Thyroid gland (tissue), 4 donors: ENCODE results near the gene NISCH. TPM values are rescaled to one million over a fixed set of nuclear protein-coding genes. Genes with fewer than 3 reads are reported as not detected.

Source experiments
- DNase-seq, 2 donors: peaks; one replicate each; pipeline ENCODE4 v3.0.0-alpha.2; 2019
- H3K27ac ChIP-seq, 3 donors: fragments of 200-600 bp; sonication (generic); 1 replicate in 2 of 3; 2 replicates in 1 of 3; pipeline ENCODE4 v1.5.1; 2016 to 2019; ENCODE audit warnings: mild to moderate bottlenecking in 1 of 3, moderate library complexity in 1 of 3
- H3K27me3 ChIP-seq: fragments of 200-600 bp; sonication (generic); one replicate; pipeline ENCODE4 v1.5.1; 2019
- H3K36me3 ChIP-seq, 2 donors: fragments of 200-600 bp; sonication (generic); one replicate each; pipeline ENCODE4 v1.5.1; 2016 to 2019
- H3K4me1 ChIP-seq, 2 donors: fragments of 200-600 bp; sonication (generic); one replicate each; pipeline ENCODE4 v1.5.1; 2017 to 2019
- H3K4me3 ChIP-seq, 3 donors: fragments of 200-600 bp; sonication (generic); replicated peaks in 1 of 3; 1 replicate in 2 of 3; 2 replicates in 1 of 3; pipeline ENCODE4 v1.5.1; 2016; ENCODE audit warnings: mild to moderate bottlenecking in 1 of 3
- H3K9me3 ChIP-seq: fragments of 200-600 bp; sonication (generic); one replicate; pipeline ENCODE4 v1.5.1; 2017
- CTCF ChIP-seq, 6 experiments: fragments of 200-600 bp in 3 of 6; fragments of 450-650 bp in 3 of 6; sonication (generic) in 3 of 6; IDR thresholded peaks; one replicate each; pipeline ENCODE4 v1.5.1; 2016 to 2019; ENCODE audit warnings: antibody characterized with exemption in 6 of 6, mild to moderate bottlenecking in 2 of 6, inconsistent platforms in 1 of 6, moderate library complexity in 1 of 6
- POLR2A ChIP-seq, 2 donors: fragments of 450-650 bp; IDR thresholded peaks; one replicate each; pipeline ENCODE4 v1.6.1; 2017; ENCODE audit warnings: antibody characterized with exemption in 2 of 2, mild to moderate bottlenecking in 2 of 2, moderate library complexity in 1 of 2
- WGBS, 2 donors: methylation state at CpG; one replicate each; pipeline ENCODE4 v1.1.5; 2017; 5-methylcytosine and 5-hydroxymethylcytosine counted together
- intact Hi-C: fragments of 100-400 bp; cut with DNase I; formaldehyde crosslinking; loops from one replicate; pipeline ENCODE4 v1.15.1; 2023
- total RNA-seq, 4 donors: library from RNA; depleted of rRNA; stranded (reverse); fragments of >200 nt; gene quantifications; one replicate each; pipeline ENCODE4 v1.2.3, GENCODE V29; 2016

Gene NISCH
- total RNA-seq, 4 donors from 2014 or later, result 71.8 to 88.2 (median 86.2) TPM

GRCh38 chr3:52512105-52512504 lies 56.7 kb downstream of the NISCH start:
- 62 to 81% methylated on average over 7 of the region's 8 CpGs for WGBS, 2 donors
- intact Hi-C loops, result no loop called here
- Histone ChIP-seq H3K4me1 (no peaks in the 10 kb centered on the region), H3K9me3 (no peaks in the 10 kb centered on the region), H3K36me3 (no peaks in the 10 kb centered on the region), H3K27ac (no peak overlapping the region), H3K4me3 (no peak overlapping the region), H3K27me3 (no peaks in the 10 kb centered on the region)
- TF ChIP-seq CTCF (IDR thresholded peaks at IDR 0.05), result no peak
- TF ChIP-seq POLR2A (IDR thresholded peaks at IDR 0.05), result no peak
- DNase-seq, result no peak

- WGBS, 2 donors, result 74 to 76% methylated on average over 4 to 11 of the region's 17 CpGs
- no peak overlapping the region for H3K27ac ChIP-seq
- H3K36me3 ChIP-seq, result no peaks in the 10 kb centered on the region
- no peak overlapping the region for H3K4me3 ChIP-seq
- intact Hi-C loops, result no loop called here
- TF ChIP-seq CTCF (IDR thresholded peaks at IDR 0.05) (no peak), POLR2A (IDR thresholded peaks at IDR 0.05) (no peak)
- H3K27me3 ChIP-seq, result no peaks in the 10 kb centered on the region
- H3K9me3 ChIP-seq, result no peaks in the 10 kb centered on the region
- no peak for DNase-seq
- H3K4me1 ChIP-seq, result no peaks in the 10 kb centered on the region
These were observed 57.3 kb downstream of the NISCH start for GRCh38 chr3:52512727-52513126.

GRCh38 chr3:52513281-52513680 lies 57.9 kb downstream of the NISCH start:
- DNase-seq, result no peak
- H3K36me3 ChIP-seq, result no peaks in the 10 kb centered on the region
- H3K9me3 ChIP-seq, result no peaks in the 10 kb centered on the region
- intact Hi-C loops, result no loop called here
- H3K27me3 ChIP-seq, result no peaks in the 10 kb centered on the region
- 96 to 100% methylated on average over 5 of the region's 7 CpGs for WGBS, 2 donors
- H3K4me1 ChIP-seq, result no peaks in the 10 kb centered on the region
- TF ChIP-seq POLR2A (IDR thresholded peaks at IDR 0.05) (no peak), CTCF (IDR thresholded peaks at IDR 0.05) (no peak)
- no peak overlapping the region for H3K27ac ChIP-seq
- no peak overlapping the region for H3K4me3 ChIP-seq

- peaks cover 0 to 6% of the 10 kb centered on the region in 2 donors for H3K4me1 ChIP-seq
- WGBS, 2 donors, result 69 to 83% methylated on average over 2 to 4 of the region's 11 CpGs
- no peak overlapping the region for H3K4me3 ChIP-seq
- H3K36me3 ChIP-seq, result no peaks in the 10 kb centered on the region
- intact Hi-C loops, result no loop called here
- no peak overlapping the region for H3K27ac ChIP-seq
- H3K9me3 ChIP-seq, result no peaks in the 10 kb centered on the region
- H3K27me3 ChIP-seq, result no peaks in the 10 kb centered on the region
- TF ChIP-seq CTCF (IDR thresholded peaks at IDR 0.05) (no peak), POLR2A (IDR thresholded peaks at IDR 0.05) (no peak)
- no peak for DNase-seq
These were observed 59.2 kb downstream of the NISCH start for GRCh38 chr3:52514576-52514975.

- intact Hi-C loops, result no loop called here
- Histone ChIP-seq H3K36me3 (no peaks in the 10 kb centered on the region), H3K27me3 (no peaks in the 10 kb centered on the region), H3K9me3 (no peaks in the 10 kb centered on the region), H3K4me3 (no peak overlapping the region), H3K27ac (no peak overlapping the region), H3K4me1 (peaks cover 0 to 6% of the 10 kb centered on the region in 2 donors)
- 63 to 64% methylated on average over 6 of the region's 6 CpGs for WGBS, 2 donors
- no peak for DNase-seq
- TF ChIP-seq POLR2A (IDR thresholded peaks at IDR 0.05) (no peak), CTCF (IDR thresholded peaks at IDR 0.05) (no peak)
These were observed 59.8 kb downstream of the NISCH start for GRCh38 chr3:52515192-52515591.
